ENCODE results near the gene TBC1D2B. TPM values are rescaled to one million over a fixed set of nuclear protein-coding genes. Genes with fewer than 3 reads are reported as not detected.
A peak's percentile ranks its signal among the peaks of the same experiment; 100 is the strongest.

The TBC1D2B gene
- total RNA-seq, 5 donors from 2014 or later (not counting 1 experiment from before 2014, with no cell fraction given) = 86.1 to 106 (median 101) TPM

DNA sequence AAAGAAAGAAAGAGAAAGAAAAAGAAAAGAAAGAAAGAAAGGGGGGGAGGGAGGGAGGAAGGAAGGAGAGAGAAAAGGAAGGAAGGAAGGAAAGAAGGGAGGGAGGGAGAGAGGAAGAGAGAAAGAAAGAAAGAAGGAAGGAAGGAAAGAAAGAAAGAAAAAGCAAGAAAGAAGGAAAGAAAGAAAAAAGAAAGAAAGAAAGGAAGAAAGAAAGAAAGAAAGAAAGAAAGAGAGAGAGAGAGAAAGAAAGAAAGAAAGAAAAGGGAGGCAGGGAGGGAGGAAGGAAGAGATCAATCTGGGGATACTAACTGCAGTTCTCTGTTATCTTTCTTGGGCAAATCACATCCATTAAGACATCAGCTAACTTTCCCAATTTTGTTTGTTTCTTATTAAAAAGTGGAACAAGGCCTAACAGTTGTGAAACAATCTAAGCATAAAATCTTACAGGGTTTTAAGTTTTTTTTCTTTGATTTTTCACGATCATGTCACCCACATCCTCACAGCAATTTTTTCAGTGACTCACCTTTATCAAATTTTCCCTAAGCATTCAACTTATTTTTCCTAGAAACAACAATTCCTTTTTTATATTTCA is 36.8 kb downstream of the TBC1D2B start:
- no peaks in the 10 kb centered on the region for H3K9me3 ChIP-seq
- DNase-seq = no peak
- CTCF ChIA-PET = no interaction called here
- no peak overlapping the region for H3K4me3 ChIP-seq (ENCODE audit: control insufficient read depth in 1 of 2, extremely low read depth in 1 of 2, low read length in 1 of 2)
- H3K27me3 ChIP-seq (replicated peaks in 1 of 2; ENCODE audit: control insufficient read depth in 2 of 2, extremely low read depth in 1 of 2, insufficient read depth in 2 of 2, low read length in 1 of 2) = no peaks in the 10 kb centered on the region
- no peaks in the 10 kb centered on the region for H3K9me3 Mint-ChIP-seq
- peak overlapping the region in 1 of 3 donors; percentile 53 for H3K4me3 Mint-ChIP-seq
- peaks cover 30 to 85% of the 10 kb centered on the region in 2 experiments for H3K4me1 ChIP-seq (ENCODE audit: control insufficient read depth in 1 of 2, extremely low read depth in 1 of 2, insufficient read depth in 2 of 2, low read length in 2 of 2)
- peak overlapping the region; percentile 32 for H3K27ac ChIP-seq (ENCODE audit: low read length)
- H3K27me3 Mint-ChIP-seq = no peaks in the 10 kb centered on the region
- POLR2A ChIA-PET = interaction anchor here in 1 of 2 donors (0.5 to 1.4 kb wide), 2 partner anchors 9 to 50 kb away, joined by 3 read pairs; no protein-coding TSS in a partner anchor
- H3K4me1 Mint-ChIP-seq = peaks cover 89 to 95% (median 90%) of the 10 kb centered on the region in 3 donors
- peak overlapping the region; percentile 93 to 97 for H3K27ac Mint-ChIP-seq
- H3K36me3 ChIP-seq (ENCODE audit: control insufficient read depth in 2 of 2, extremely low read depth in 1 of 2, insufficient read depth in 1 of 2, low read length in 1 of 2) = peaks cover 7 to 40% of the 10 kb centered on the region in 2 donors
- H3K36me3 Mint-ChIP-seq = peaks cover 40% of the 10 kb centered on the region
- no CpG with 5 or more reads among the region's 1 CpG for WGBS (ENCODE audit: insufficient coverage)
- no peak for ATAC-seq (replicated peaks in 1 of 4)

DNA sequence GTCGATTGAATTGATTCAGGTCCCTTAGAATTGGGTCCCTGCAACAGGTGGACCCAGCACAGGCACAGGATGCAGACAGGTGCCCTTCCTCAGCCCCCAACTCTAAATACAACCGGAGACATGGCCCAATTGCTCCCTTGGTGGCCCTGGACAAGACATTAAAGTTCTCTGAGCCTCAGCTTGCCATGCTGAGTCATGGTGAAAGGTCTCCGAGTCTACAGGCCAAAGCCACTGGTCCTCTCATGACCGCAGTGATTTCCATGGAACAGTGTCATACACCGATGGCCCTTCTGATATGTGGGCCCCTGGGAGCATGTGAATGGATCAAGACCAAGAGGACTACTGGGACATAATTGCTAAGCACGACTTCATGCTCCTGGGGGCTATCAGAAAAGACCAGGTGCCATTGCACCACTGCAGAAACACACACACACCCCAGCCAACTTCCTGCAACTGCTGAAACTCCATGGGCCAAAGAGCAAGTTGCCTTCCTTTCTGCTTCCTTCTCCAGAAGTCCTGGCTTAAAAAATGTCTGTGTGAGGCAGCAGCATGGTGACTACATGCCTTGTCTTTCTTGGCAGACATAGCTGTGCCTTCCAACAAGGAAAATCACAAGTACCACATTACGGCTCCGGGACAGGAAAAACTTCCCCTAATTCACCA is 38.8 kb downstream of the TBC1D2B start:
- Mint-ChIP-seq H3K27me3 (no peaks in the 10 kb centered on the region), H3K4me3 (peak overlapping the region in 1 of 3 donors; percentile 70), H3K4me1 (peaks cover 91 to 97% (median 94%) of the 10 kb centered on the region in 3 donors), H3K36me3 (peaks cover 37% of the 10 kb centered on the region), H3K9me3 (no peaks in the 10 kb centered on the region), H3K27ac (peak overlapping the region; percentile 93 to 97)
- ChIA-PET POLR2A (no interaction called here), CTCF (no interaction called here)
- WGBS (ENCODE audit: insufficient coverage) = 88% methylated on average over 4 of the region's 8 CpGs
- H3K36me3 ChIP-seq (ENCODE audit: control insufficient read depth in 2 of 2, extremely low read depth in 1 of 2, insufficient read depth in 1 of 2, low read length in 1 of 2) = peaks cover 5 to 34% of the 10 kb centered on the region in 2 donors
- ATAC-seq (replicated peaks in 1 of 4) = no peak
- H3K27me3 ChIP-seq (replicated peaks in 1 of 2; ENCODE audit: control insufficient read depth in 2 of 2, extremely low read depth in 1 of 2, insufficient read depth in 2 of 2, low read length in 1 of 2) = no peaks in the 10 kb centered on the region
- H3K27ac ChIP-seq (ENCODE audit: low read length) = peak overlapping the region; percentile 50
- no peak overlapping the region for H3K4me3 ChIP-seq (ENCODE audit: control insufficient read depth in 1 of 2, extremely low read depth in 1 of 2, low read length in 1 of 2)
- H3K9me3 ChIP-seq = no peaks in the 10 kb centered on the region
- H3K4me1 ChIP-seq (ENCODE audit: control insufficient read depth in 1 of 2, extremely low read depth in 1 of 2, insufficient read depth in 2 of 2, low read length in 2 of 2) = peaks cover 44 to 93% of the 10 kb centered on the region in 2 experiments
- DNase-seq = no peak

DNA sequence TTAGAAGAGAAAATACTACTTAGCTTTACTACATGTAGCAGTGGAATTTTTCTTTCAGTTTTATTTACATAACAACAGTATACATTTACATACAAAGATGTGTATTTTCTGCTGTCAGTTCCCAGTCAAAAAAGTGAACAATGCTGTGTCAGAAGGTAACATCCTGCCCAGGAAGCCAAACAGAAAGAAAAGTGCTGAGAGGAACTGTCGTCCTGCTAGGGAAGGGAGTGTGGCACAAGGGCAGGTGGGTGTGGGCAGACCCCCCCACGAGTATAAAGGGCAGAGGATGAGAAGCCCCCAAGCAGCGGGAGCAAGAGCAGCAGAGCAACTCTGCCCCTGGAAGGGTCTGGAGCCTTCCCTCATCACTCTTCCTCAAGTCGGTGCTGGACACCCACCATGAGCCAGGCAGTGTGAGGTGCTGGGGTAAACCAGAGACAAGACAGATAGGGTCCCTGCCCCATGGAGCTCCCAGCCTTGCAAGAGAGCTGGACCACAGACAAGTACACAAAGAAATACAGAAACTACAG is 39.7 kb downstream of the TBC1D2B start:
- H3K27me3 Mint-ChIP-seq = no peaks in the 10 kb centered on the region
- H3K9me3 ChIP-seq = no peaks in the 10 kb centered on the region
- H3K9me3 Mint-ChIP-seq = no peaks in the 10 kb centered on the region
- CTCF ChIA-PET = interaction anchor here in 1 of 2 donors (1.0 kb wide), 1 partner anchor 38 kb away, joined by 3 read pairs; no protein-coding TSS in a partner anchor
- no peak overlapping the region for H3K4me3 ChIP-seq (ENCODE audit: control insufficient read depth in 1 of 2, extremely low read depth in 1 of 2, low read length in 1 of 2)
- ATAC-seq (replicated peaks in 1 of 4) (no peak), DNase-seq (peak in 1 of 35 experiments; percentile 46)
- peak overlapping the region; percentile 93 to 97 for H3K27ac Mint-ChIP-seq
- H3K27ac ChIP-seq (ENCODE audit: low read length) = peak overlapping the region; percentile 50
- 0% methylated on average over 2 of the region's 4 CpGs for WGBS (ENCODE audit: insufficient coverage)
- H3K36me3 Mint-ChIP-seq = peaks cover 29% of the 10 kb centered on the region
- H3K27me3 ChIP-seq (replicated peaks in 1 of 2; ENCODE audit: control insufficient read depth in 2 of 2, extremely low read depth in 1 of 2, insufficient read depth in 2 of 2, low read length in 1 of 2) = no peaks in the 10 kb centered on the region
- peak overlapping the region; percentile 34 to 70 (median 67) for H3K4me3 Mint-ChIP-seq
- peaks cover under 1 to 26% of the 10 kb centered on the region in 2 donors for H3K36me3 ChIP-seq (ENCODE audit: control insufficient read depth in 2 of 2, extremely low read depth in 1 of 2, insufficient read depth in 1 of 2, low read length in 1 of 2)
- H3K4me1 Mint-ChIP-seq = peaks cover 92 to 98% (median 94%) of the 10 kb centered on the region in 3 donors
- H3K4me1 ChIP-seq (ENCODE audit: control insufficient read depth in 1 of 2, extremely low read depth in 1 of 2, insufficient read depth in 2 of 2, low read length in 2 of 2) = peaks cover 47 to 87% of the 10 kb centered on the region in 2 experiments
- POLR2A ChIA-PET = no interaction called here

DNA sequence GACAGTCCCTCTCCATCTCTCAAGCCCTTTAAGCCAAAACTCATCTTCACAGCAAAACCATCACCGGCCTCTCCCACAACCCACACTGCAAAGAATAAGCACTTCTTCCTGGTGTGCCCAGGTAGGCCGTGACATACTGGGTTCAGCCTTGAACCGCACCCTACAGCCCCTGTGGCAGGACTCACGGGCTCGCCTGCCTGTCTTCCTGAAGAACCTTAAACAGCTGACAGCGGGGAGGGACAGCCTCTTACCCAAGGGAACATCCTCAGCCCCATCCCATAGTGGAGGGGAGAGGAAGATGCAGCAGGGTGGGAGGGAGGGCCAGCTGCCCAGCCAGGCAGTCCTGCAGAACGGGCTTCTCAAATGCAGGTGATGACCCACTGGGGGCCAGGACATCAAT is 40.2 kb downstream of the TBC1D2B start:
- Mint-ChIP-seq H3K4me3 (peak overlapping the region; percentile 1 to 70 (median 8)), H3K9me3 (no peaks in the 10 kb centered on the region), H3K27ac (peak overlapping the region; percentile 95 to 97), H3K36me3 (peaks cover 25% of the 10 kb centered on the region), H3K27me3 (no peaks in the 10 kb centered on the region), H3K4me1 (peaks cover 92 to 97% (median 94%) of the 10 kb centered on the region in 3 donors)
- H3K4me1 ChIP-seq (ENCODE audit: control insufficient read depth in 1 of 2, extremely low read depth in 1 of 2, insufficient read depth in 2 of 2, low read length in 2 of 2) = peaks cover 47 to 82% of the 10 kb centered on the region in 2 experiments
- H3K27ac ChIP-seq (ENCODE audit: low read length) = peak overlapping the region; percentile 50
- ATAC-seq (replicated peaks in 1 of 4) (no peak), DNase-seq (no peak)
- peaks cover 0 to 21% of the 10 kb centered on the region in 2 donors for H3K36me3 ChIP-seq (ENCODE audit: control insufficient read depth in 2 of 2, extremely low read depth in 1 of 2, insufficient read depth in 1 of 2, low read length in 1 of 2)
- H3K9me3 ChIP-seq = no peaks in the 10 kb centered on the region
- ChIA-PET POLR2A (no interaction called here), CTCF (interaction anchor here in 1 of 2 donors (1.0 kb wide), 1 partner anchor 39 kb away, joined by 3 read pairs; no protein-coding TSS in a partner anchor)
- H3K27me3 ChIP-seq (replicated peaks in 1 of 2; ENCODE audit: control insufficient read depth in 2 of 2, extremely low read depth in 1 of 2, insufficient read depth in 2 of 2, low read length in 1 of 2) = no peaks in the 10 kb centered on the region
- WGBS (ENCODE audit: insufficient coverage) = 30% methylated on average over 2 of the region's 7 CpGs
- H3K4me3 ChIP-seq (ENCODE audit: control insufficient read depth in 1 of 2, extremely low read depth in 1 of 2, low read length in 1 of 2) = no peak overlapping the region

DNA sequence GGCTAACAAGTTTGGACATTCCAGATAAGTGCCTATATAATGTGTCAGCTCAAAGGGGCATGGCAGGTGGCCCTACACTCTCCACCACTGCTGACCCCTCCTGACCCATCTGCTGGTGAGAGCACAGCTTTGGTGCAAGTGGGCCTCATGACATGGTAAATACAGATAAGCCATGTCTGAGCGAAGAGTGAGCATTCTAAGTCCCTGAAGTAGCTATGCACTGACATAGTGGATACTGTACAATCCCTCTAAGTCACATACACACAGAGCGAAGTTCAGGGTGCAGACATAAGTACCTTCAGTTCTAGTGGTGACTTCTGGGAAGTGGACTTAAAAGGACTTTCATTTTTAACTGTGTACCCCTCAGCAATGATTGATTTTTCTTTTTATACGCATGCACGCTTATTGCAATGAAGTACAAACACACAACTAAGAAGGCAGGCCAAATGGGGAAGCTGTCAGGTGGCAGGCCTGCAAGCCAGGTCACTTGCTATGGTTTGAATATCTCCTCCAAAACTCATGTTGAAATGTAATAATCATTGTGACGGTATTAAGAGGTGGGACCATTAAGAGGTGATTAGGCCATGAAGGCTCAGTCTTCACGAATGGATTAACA is 41.5 kb downstream of the TBC1D2B start:
- no peaks in the 10 kb centered on the region for H3K27me3 Mint-ChIP-seq
- peaks cover 28% of the 10 kb centered on the region for H3K36me3 Mint-ChIP-seq
- H3K27ac Mint-ChIP-seq = peak overlapping the region; percentile 90 to 95
- peaks cover 87 to 94% (median 92%) of the 10 kb centered on the region in 3 donors for H3K4me1 Mint-ChIP-seq
- ChIA-PET CTCF (interaction anchor here (0.5 to 3.5 kb wide), 11 partner anchors 8 to 205 kb away, joined by 3 to 24 read pairs (median 5); no protein-coding TSS in a partner anchor), POLR2A (interaction anchor here in 1 of 2 donors (0.8 to 2.6 kb wide), 3 partner anchors 12 to 16 kb away, joined by 4 to 12 read pairs (median 4); no protein-coding TSS in a partner anchor)
- peak overlapping the region in 2 of 3 donors; percentile 66 to 71 for H3K4me3 Mint-ChIP-seq
- Histone ChIP-seq H3K27me3 (replicated peaks in 1 of 2; ENCODE audit: control insufficient read depth in 2 of 2, extremely low read depth in 1 of 2, insufficient read depth in 2 of 2, low read length in 1 of 2) (no peaks in the 10 kb centered on the region), H3K4me3 (ENCODE audit: control insufficient read depth in 1 of 2, extremely low read depth in 1 of 2, low read length in 1 of 2) (no peak overlapping the region), H3K9me3 (no peaks in the 10 kb centered on the region), H3K27ac (ENCODE audit: low read length) (peak overlapping the region; percentile 87), H3K36me3 (ENCODE audit: control insufficient read depth in 2 of 2, extremely low read depth in 1 of 2, insufficient read depth in 1 of 2, low read length in 1 of 2) (peaks cover 0 to 13% of the 10 kb centered on the region in 2 donors), H3K4me1 (ENCODE audit: control insufficient read depth in 1 of 2, extremely low read depth in 1 of 2, insufficient read depth in 2 of 2, low read length in 2 of 2) (peaks cover 47 to 77% of the 10 kb centered on the region in 2 experiments)
- WGBS (ENCODE audit: insufficient coverage) = 87% methylated on average over 3 of the region's 6 CpGs
- ATAC-seq (replicated peaks in 1 of 4) = no peak
- no peaks in the 10 kb centered on the region for H3K9me3 Mint-ChIP-seq
- no peak for DNase-seq

Measured in T-cell (primary cell).